ENCODE results near the gene CD247. TPM values are rescaled to one million over a fixed set of nuclear protein-coding genes. Genes with fewer than 3 reads are reported as not detected.

CD247 gene
- polyA plus RNA-seq, 2 of the 4 experiments (the other 2 are of a cell fraction): 0.10 to 0.27 TPM

GRCh38 chr1:167515461-167515860 is 2.9 kb downstream of the CD247 start:
- TF ChIP-seq SREBF2 (IDR thresholded peaks at IDR 0.05) (no peak), BCL3 (IDR thresholded peaks at IDR 0.05) (no peak), HES2 (IDR thresholded peaks at IDR 0.05) (no peak), REST (IDR thresholded peaks at IDR 0.05) (no peak), SMC3 (IDR thresholded peaks at IDR 0.05) (no peak), RARB (CRISPR knock-in tag; IDR thresholded peaks at IDR 0.05) (no peak), HOXB5 (CRISPR knock-in tag; IDR thresholded peaks at IDR 0.05) (no peak), POLR2AphosphoS2 (conservative IDR thresholded peaks at IDR 0.05; ENCODE audit: low read length) (no peak), CHD2 (IDR thresholded peaks at IDR 0.05; ENCODE audit: low read length, partially characterized antibody) (no peak), EP300 (IDR thresholded peaks at IDR 0.05) (no peak), ZFP36 (IDR thresholded peaks at IDR 0.05; ENCODE audit: borderline replicate concordance, partially characterized antibody) (no peak), HMGXB4 (CRISPR knock-in tag; IDR thresholded peaks at IDR 0.05; ENCODE audit: borderline replicate concordance) (no peak), E2F6 (IDR thresholded peaks at IDR 0.05; ENCODE audit: borderline replicate concordance, low read depth) (no peak), POLR2A (IDR thresholded peaks at IDR 0.05; ENCODE audit: low read length) (no peak), CBX8 (IDR thresholded peaks at IDR 0.05) (no peak)
- ChIA-PET CTCF (interaction anchor here (1.3 to 4.0 kb wide), 3 partner anchors 16 to 33 kb away, joined by 3 to 29 read pairs (median 4); no protein-coding TSS in a partner anchor), POLR2A (no interaction called here)
- Histone ChIP-seq H3K27ac (no peak overlapping the region), H3K4me3 (no peak overlapping the region), H3K4me1 (no peaks in the 10 kb centered on the region), H3K4me2 (no peak overlapping the region), H3K9me3 (no peaks in the 10 kb centered on the region)
- ATAC-seq: no peak
- FAIRE-seq: no peak
- no peak for DNase-seq (ENCODE audit: low read depth in 1 of 2, low spot score in 1 of 2)
- 68% methylated on average over 3 of the region's 3 CpGs for WGBS (ENCODE audit: missing lambda C conversion rate)

- H3K27ac ChIP-seq: no peak overlapping the region
- no peak for FAIRE-seq
- no peaks in the 10 kb centered on the region for H3K9me3 ChIP-seq
- H3K4me2 ChIP-seq: no peak overlapping the region
- POLR2A ChIA-PET: no interaction called here
- no peak overlapping the region for H3K4me3 ChIP-seq
- no peak for ATAC-seq
- DNase-seq (ENCODE audit: low read depth in 1 of 2, low spot score in 1 of 2): no peak
- CTCF ChIA-PET: interaction anchor here (1.3 to 4.0 kb wide), 2 partner anchors 15 to 20 kb away, joined by 3 to 29 read pairs; no protein-coding TSS in a partner anchor
- H3K4me1 ChIP-seq: no peaks in the 10 kb centered on the region
- 88% methylated on average over 9 of the region's 9 CpGs for WGBS (ENCODE audit: missing lambda C conversion rate)
- TF ChIP-seq GATA3 (IDR thresholded peaks at IDR 0.05; ENCODE audit: borderline replicate concordance): no peak
- TF ChIP-seq TP53 (CRISPR knock-in tag; IDR thresholded peaks at IDR 0.05): no peak
- no peak for TF ChIP-seq ELK1 (IDR thresholded peaks at IDR 0.05; ENCODE audit: low read depth, low read length)
- TF ChIP-seq HMGXB4 (CRISPR knock-in tag; IDR thresholded peaks at IDR 0.05; ENCODE audit: borderline replicate concordance): no peak
- TF ChIP-seq RARB (CRISPR knock-in tag; IDR thresholded peaks at IDR 0.05): no peak
- TF ChIP-seq REST (IDR thresholded peaks at IDR 0.05): no peak
- TF ChIP-seq POLR2AphosphoS2 (conservative IDR thresholded peaks at IDR 0.05; ENCODE audit: low read length): no peak
- TF ChIP-seq MYC (IDR thresholded peaks at IDR 0.05; ENCODE audit: borderline replicate concordance, low read length): no peak
- no peak for TF ChIP-seq ZSCAN20 (CRISPR knock-in tag; IDR thresholded peaks at IDR 0.05)
These were observed 4.0 kb downstream of the CD247 start for GRCh38 chr1:167514288-167514687.
